EH (cell line): ENCODE results near the gene PDCD1.
A peak's percentile ranks its signal among the peaks of the same experiment; 100 is the strongest.
"Not testable (repeated sequence)": the region's sequence is repeated elsewhere in the genome, so short reads cannot be mapped to it uniquely, and the experiment has no call there.

ENCODE experiments used
- DNase-seq: peaks from one replicate; pipeline ENCODE4 v3.0.0-alpha.2; 2015; ENCODE audit warnings: low read depth

The PDCD1 gene

DNA sequence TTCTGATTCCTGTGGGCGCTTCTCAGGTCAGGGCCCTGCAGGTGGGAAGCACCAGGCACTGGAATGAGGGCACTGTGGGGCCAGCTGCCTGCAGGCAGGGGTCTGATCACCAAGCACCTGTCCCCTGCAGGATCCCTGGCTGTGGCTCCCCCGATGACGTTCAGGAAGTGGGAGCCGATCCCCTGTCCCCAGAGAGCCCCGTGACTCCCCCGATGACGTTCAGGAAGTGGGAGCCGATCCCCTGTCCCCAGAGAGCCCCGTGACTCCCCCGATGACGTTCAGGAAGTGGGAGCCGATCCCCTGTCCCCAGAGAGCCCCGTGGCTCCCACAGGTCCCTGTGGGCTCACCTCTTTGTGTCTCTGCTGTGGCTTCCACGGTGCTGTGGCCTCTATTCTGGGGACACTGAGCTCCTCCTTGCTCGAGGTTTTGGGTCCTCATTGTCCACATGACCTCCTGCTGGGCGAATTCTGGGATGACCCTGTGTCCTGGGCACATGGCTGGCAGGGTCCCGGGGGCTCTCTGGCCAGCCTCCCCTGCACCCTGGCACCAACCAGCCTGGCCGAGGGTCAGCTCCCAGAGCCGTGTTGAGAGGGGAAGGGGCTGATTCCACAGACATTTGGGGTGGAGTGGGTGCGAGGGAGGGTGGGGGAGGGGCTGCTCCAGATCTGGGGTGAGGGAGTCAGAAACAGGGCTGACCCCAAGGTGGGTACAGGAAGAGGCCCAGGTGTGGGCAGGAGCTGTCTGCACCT, 44.9 kb downstream of the PDCD1 start:
- DNase-seq: no peak

GRCh38 chr2:241812730-241813643, 45.7 kb downstream of the PDCD1 start:
- DNase-seq: no peak

- no peak for DNase-seq
Measured at GRCh38 chr2:241811952-241812729, 46.6 kb downstream of the PDCD1 start.

DNA sequence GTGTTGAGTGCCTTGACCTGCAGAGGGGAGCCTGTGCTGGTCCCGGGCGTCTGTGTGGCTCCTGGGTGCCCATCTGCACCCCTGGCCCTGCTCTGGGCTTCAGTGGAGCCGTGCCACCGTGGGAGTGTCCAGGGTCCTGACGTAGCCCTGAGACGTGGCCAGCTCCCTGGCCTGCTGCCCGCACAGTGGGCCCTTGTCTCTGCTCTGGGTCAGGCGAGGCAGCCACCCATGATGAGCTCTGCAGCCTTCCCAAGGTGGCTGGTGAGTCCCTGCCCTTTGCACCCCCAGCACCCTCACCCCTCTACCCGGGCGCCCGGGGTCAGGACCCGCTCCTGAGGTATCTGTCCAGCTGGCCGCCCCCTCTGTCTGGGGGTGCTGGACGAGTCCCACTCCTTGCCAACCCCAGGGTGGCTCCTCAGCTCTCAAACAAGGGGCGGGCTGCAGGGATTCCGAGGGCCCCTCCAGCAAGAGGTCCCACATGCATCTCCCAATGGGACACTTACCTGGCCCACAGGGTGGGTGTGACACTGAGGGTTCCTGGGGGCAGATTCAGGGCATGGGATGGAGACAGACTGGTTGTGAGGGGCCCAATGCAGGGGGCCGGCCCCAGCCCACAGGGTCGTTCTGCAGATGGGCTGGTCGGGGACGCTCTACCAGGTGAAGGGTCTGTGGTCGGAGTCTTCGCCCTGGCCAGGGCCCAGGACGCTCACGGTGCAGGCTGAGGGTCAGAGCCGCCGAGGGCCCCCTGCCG, 47.3 kb downstream of the PDCD1 start:
- no peak for DNase-seq

DNA sequence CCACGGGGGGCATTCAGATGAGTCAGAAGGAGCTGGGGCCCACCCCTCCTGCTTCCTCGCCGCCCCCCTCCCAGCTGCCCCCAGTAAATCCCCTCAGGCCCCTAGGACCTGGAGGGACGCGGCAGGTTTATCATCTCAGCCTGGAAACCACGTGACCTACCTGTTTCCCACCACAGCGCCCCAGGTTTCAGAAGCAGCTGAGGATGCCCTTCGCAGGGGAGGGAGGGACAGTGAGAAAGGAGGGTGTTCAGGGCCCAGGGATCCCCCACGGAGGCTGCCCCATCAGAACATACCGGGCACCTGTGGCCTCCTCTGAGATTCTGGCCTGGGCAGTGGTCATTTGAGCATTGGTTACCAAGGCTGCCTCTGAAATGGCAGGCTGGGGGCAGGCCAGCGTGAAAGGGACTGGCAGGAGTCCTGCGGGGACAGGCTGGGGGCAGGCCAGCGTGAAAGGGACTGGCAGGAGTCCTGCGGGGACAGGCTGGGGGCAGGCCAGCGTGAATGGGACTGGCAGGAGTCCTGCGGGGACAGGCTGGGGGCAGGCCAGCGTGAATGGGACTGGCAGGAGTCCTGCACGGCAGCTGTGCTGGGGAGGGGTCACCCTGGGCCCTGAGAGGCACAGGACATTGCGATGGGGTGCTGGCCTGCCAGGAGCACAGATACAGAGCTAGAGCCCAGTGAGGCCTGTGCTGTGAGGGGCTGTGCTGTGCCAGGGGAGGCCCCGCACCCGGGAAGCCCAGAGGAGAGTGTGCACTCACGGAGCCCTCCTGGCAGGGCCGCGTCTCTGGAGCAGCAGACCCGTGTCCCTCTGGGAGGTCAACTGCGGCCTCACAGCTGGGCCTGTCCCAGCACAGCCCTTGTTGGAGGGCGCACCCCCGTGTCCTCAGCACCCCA, 48.1 kb downstream of the PDCD1 start:
- no peak for DNase-seq

DNA sequence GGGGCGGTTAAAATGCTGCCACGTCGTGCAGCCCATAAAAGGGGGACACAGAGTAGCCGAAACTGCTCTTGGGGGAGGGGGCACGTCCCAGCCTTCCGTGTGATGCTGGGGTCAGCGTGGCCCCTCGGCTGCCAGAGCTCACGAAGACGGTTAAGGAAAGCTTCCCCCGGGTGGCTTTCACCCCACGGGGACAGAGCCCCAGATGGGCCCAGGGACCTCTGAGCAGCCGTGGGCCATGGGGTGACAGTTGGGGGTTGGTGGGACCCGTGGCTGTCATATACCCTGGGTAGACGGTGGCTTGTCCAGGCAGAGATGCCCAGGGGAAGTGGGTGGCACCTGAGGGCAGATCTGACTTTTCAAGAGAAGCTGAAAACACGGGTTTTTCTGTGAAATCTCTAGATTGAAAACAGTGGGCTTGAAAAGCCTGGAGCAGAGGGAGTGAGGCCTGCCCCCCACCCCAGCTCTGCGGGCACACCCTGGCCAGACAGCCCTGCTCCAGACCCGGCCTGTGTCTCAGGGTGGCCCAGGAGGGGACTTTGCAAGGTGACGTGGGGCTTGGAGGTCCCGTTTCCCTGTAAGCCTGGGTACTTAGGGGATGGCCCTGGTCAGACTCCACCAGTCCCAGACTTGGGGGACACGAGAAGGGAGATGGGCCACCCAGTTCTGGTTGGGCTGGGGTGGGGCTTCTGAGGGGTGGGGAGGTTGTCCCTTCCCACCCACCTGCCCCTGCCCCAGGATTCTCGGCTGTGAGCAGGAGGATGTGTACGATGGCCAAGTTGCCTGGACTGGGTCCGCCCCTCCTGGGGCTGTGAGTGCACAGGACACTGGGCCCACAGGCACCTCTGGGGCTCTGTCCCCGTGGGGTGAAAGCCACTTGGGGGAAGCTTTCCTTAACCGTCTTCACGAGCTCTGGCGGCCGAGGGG, 49.0 kb downstream of the PDCD1 start:
- DNase-seq: no peak

- DNase-seq: no peak
Measured at GRCh38 chr2:241808721-241809382, 49.8 kb downstream of the PDCD1 start, which contains the start of gene NEU4. NEU4 (plus strand) TSS chr2:241809193; CDS start chr2:241814485, 5,292 bp downstream.

- DNase-seq: no peak
Measured at GRCh38 chr2:241808051-241808720, 50.5 kb downstream of the PDCD1 start.

DNA sequence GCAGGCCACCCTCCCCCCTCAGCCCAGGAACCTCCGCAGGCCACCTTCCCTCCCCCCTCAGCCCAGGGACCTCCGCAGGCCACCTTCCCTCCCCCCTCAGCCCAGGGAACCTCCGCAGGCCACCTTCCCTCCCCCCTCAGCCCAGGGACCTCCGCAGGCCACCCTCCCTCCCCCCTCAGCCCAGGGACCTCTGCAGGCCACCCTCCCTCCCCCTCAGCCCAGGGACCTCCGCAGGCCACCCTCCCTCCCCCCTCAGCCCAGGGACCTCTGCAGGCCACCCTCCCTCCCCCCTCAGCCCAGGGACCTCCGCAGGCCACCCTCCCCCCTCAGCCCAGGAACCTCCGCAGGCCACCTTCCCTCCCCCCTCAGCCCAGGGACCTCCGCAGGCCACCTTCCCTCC, 52.5 kb downstream of the PDCD1 start:
- not testable (repeated sequence) for DNase-seq

GRCh38 chr2:241804326-241805229, 54.1 kb downstream of the PDCD1 start:
- peak; percentile 11 for DNase-seq

GRCh38 chr2:241803387-241804325, 55.0 kb downstream of the PDCD1 start:
- DNase-seq: peak; percentile 48

- DNase-seq: no peak
Measured at GRCh38 chr2:241802421-241803318, 56.0 kb downstream of the PDCD1 start.

DNA sequence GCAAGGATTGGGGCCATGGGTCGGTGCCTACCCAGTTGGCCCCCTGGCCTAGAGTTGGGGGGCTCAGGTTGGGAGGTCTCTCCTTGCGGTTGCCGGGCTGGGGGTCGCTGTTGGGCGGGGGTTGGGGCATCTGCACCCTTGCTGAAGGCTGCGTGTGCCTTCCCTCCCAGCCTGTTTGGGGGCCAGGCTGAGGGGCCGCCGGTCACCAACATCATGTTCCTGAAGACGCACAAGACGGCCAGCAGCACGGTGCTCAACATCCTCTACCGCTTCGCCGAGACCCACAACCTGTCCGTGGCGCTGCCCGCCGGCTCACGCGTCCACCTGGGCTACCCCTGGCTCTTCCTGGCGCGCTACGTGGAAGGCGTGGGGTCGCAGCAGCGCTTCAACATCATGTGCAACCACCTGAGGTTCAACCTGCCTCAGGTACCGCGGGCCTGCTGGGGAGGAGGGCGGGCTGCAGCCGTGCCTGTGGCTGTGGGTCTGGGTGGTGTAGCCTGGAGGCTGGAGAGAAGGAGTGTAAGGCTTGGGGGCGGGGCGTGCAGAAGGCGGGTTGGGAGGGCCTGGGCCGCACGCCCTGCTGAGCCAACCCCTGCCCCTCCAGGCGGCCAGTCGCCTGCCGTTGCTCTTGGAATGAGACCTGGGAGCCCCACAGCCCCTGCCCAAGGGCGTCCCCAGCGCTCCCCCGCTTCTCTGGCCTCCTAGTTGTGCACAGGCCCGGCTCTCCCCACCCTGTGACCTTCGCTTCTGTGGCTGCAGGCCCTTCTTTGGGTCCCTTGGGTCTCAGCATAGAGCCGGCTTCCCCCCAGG, 56.9 kb downstream of the PDCD1 start:
- DNase-seq: no peak
